GM21825 (cell line): ENCODE measurements around the gene CCDC195.
A peak's percentile ranks its signal among the peaks of the same experiment; 100 is the strongest.

Experiments used
- ATAC-seq: cut with Tn5 transposase; IDR thresholded peaks from one replicate; pipeline ENCODE4 v1.9.1; 2021; ENCODE audit warnings: mild to moderate bottlenecking, moderate library complexity; ENCODE audit not compliant: unreplicated experiment

Gene CCDC195, protein sequence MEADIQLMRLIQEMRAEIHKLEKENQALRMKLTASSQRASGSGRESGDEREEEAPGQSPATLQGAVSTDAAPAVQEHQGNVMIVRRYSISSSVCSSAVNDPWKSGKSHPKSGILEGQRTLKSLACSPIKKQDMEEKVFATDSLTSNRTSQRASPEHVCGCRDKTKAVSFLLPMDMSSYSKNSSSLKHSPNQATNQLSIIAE

DNA sequence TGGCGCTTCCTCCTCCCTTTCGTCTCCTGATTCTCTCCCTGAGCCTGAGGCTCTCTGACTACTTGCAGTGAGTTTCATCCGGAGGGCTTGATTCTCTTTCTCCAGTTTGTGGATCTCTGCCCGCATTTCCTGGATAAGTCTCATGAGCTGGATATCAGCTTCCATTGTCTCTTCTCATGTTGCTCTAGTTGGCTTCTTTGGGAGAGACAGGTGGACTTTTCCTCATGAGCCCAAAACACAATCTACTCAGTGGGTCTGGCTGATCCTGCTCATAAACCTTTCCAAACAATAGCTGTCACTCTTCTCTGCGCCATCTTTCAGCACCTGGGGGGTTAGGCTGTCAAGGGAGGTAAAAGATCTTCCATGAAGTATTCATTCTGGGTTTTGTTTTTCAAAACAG, at the start of gene CCDC195:
CCDC195 (minus strand) TSS at position 165 of the 400 bp plus-strand sequence; CDS start at position 165, 0 bp downstream.
- no peak for ATAC-seq

DNA sequence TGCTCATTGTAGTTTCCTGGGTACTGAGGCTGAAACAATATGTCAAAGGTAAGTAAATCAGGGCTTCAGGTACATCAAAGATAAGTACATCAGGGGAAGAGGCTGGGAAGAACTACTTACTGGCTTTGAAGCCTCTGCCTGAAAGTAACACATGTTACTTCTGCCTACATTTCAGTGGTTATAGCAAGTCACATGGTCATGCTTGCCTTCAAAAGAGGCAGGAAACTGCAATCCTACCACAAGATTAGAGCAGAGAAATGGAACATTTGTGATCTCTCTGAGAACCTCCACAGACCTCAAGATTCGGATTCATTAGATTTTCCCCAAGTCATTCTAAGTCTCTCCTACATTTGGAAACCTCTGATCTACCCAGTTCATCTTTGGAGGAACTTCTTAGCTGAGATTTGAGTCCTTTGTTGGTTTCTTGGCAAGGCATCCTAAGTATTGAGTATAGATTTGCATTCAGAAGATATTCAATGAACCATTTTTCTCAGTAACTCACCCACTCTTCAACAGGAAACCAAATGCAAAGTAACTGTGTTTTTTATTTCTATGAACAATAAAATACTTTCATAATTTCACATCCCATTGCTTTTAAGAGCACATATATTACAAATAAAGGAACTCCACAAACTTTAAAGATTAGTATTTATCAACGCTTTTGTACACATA, 48.5 kb upstream of the CCDC195 start:
- ATAC-seq = peak; percentile 67

GRCh38 chr2:224757934-224758548, 41.9 kb upstream of the CCDC195 start:
- no peak for ATAC-seq

DNA sequence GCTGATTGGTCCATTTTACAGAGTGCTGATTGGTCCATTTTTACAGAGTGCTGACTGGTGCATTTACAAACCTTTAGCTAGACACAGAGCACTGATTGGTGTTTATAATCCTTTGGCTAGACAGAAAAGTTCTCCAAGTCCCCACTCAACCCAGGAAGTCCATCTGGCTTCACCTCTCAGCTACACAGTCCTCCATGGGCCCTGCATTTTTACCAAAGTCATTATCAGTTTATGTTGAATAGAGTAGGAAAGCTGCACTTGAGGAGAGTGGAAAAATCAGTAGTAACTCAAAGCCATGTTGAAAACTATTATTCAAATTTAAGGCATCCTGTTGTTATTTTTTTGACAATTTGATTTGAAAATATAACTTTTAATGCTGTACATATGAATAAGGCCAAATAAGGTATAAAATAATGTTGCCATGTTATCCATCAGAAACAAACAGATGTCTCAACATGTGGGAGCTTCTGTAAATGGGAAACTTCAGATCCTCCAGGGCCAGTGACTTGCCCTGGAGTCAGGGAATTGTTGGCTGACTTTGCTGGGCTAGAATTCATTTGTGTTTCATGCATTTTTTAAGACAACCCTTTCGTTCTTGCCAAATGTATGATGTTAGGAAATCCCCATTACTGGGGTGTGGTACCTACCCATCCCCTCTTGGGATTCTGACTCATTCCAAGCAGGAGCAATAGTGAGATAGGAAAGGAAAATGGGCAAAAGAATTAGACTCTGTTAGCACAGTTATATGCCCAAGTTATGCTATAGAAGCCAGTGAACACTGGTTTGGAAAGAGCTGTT, 37.8 kb upstream of the CCDC195 start:
- no peak for ATAC-seq

DNA sequence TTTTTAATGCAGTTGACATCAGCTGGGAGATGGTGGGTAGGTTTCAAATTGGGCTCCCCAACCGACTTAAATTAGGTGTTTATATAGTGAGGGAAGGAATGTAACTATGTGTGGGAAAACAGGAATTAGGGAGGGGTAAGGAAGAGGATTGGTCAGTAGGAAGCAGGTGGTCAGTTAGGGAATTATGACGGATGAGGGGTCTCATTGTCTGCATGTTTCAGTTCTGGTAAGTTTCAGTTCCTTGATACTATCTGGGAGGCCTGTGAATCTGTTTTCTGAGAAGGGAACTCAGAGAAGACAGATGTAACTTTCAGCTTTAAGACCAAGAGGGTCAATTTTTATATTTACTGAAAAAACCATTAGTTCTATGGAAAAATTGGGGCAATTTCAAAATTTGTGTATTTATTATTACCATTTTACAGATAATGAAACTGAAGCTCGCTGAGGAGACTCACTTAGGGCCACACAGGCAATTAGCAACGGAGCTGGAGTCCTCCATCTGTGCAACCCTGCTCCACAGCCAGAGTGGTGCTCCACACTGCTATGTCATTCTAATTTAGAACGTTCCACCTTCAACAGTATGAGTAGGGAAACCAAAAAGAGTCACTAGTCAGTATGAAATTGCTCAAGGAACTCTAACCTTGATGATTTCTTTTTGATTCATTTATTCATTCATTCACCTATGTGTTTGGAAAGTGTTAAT, 36.0 kb upstream of the CCDC195 start:
- ATAC-seq = peak; percentile 76

- ATAC-seq = no peak
Measured at GRCh38 chr2:224749136-224749535, 33.0 kb upstream of the CCDC195 start.

GRCh38 chr2:224747765-224748164, 31.6 kb upstream of the CCDC195 start:
- ATAC-seq = no peak

GRCh38 chr2:224736227-224736626, 20.1 kb upstream of the CCDC195 start:
- no peak for ATAC-seq

- ATAC-seq = no peak
Measured at GRCh38 chr2:224734949-224735348, 18.8 kb upstream of the CCDC195 start.

DNA sequence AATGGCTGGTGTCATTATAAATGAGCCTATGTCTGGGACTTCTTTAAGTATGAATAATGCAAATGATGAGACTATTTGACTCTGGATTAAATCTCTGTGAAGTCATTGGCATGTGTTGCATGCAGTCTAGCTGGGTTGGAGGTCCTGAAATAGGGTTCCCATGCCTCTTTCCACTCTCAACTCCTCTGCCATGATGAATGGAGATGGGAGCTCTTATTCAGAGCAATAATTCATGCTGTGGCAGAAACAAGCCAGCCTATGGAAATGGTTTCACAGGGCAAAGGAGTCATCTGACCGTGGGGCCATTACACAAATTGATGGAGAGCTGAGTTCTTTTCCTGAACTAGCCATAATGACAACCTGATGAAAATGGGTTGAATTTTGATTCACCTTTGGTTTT, 15.5 kb upstream of the CCDC195 start:
- no peak for ATAC-seq

- no peak for ATAC-seq
Measured at GRCh38 chr2:224729435-224729834, 13.3 kb upstream of the CCDC195 start.

- ATAC-seq = no peak
Measured at GRCh38 chr2:224724331-224724730, 8.2 kb upstream of the CCDC195 start.

- no peak for ATAC-seq
Measured at GRCh38 chr2:224723586-224724217, 7.5 kb upstream of the CCDC195 start.

- no peak for ATAC-seq
Measured at GRCh38 chr2:224722770-224723169, 6.6 kb upstream of the CCDC195 start.

DNA sequence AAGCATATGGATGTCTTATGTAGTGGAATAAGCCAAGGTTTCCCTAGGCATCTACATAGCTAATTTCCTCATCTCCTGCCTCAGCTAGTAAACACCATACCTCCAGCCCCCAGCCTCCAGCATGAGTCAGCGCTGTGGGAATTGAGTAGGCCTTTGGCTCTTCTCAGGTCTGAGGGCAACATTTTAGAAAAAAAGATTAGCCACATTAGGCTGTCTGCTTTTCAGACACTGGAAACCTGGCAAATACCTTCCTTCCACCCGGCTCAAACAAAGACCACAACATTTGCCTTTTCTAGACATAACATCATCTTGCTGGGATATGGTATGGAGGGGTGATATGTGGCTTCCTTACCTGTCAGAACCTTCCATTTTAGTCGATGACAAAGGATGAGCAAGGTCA, 6.1 kb upstream of the CCDC195 start:
- ATAC-seq = no peak

- ATAC-seq = no peak
Measured at GRCh38 chr2:224716921-224717320, 756 bp upstream of the CCDC195 start.

DNA sequence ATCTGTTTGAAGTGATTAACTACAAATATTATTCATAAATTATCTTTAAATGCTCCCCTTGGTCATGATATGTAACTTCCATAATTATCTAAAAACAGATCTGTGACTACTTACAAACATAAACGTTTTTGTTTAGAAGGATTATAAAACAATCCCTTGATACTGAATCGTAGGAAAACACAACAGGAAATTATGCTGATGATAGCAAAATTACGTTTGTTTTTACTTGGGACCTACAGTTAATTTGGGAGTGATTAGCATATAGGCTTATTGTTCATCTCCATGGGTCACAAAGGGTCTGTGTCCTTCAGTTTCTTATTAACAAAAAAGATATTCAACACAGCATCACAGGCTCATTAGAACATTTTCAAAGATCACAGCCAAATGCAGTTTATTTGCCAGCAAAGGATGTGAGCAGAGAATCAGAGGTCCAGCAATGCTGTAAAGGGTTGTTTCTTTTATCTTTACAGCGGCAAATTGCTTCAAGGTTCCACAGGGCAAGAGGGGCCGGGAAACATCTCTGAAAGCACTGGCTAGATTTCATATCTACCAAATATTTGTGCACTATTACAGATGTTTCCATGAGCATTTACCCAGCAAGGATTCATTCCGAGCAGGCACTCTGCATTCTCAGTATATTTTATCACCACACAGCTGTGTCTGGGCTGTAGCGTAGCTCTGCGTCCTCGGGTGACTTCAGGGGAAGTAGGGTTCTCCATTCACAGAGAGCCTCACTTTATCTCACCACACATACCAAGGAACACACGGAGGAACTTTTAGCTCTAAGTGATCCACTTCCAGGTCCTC, 4.1 kb downstream of the CCDC195 start:
- ATAC-seq = no peak

DNA sequence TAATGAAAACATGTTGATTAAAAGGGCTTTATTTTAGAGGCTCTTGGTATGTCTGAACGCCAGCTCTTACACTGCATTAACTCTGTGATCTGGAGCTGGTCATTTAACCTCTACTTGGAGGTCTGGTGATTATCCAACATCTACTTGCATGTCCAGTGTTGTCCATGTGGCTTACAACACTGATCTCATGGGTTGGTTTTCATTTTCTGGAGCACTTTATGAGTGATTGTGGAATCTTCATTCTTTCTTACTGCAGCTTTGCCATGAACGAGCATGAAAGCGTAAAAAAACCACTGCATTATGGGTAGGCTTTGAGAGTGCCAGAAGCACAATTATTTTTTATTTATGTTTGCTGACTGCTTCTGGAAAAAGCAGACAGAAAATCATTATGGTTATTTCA, 4.8 kb downstream of the CCDC195 start:
- ATAC-seq = no peak

DNA sequence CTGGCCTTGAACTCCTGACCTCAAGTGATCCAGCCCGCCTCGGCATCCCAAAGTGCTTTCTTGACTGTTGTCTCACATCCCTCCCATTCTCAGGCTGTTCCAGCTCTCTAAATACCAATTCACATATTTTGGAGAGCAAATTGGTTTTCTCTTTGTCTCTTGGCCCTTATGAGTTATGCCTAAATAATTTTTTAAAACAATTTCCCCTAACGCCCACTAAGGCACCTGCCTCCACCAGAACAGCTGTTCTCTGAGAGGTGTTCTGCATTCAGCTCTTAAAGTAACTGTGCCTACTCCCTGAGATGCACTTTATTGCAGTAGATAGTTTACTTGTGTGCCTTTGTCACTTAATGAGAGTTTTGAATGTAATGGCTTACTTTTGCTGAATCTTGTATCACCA, 6.9 kb downstream of the CCDC195 start:
- ATAC-seq = no peak

DNA sequence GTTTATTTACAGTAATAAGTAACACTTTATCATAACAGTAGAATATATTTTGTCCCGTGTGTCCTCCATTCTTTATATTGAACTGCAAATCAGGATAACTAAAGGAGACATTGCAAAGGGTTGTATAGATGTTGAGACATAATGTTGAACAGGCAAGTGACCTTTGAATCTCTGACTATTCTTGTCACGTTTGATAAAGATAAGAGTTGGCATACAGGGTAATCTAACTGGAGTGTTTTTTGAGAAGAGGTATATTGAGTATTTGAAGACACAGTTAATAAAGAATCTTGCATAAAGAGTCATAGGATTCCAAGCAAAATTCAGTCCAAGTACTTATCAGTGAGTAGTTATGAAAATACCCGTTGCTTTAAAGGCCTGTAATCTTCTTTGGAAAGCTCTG, 21.7 kb downstream of the CCDC195 start:
- ATAC-seq = no peak
